GM18520 (cell line): ENCODE results near the gene TBX3.
"Not testable (repeated sequence)": the region's sequence is repeated elsewhere in the genome, so short reads cannot be mapped to it uniquely, and the experiment has no call there.

Experiments
- ATAC-seq: cut with Tn5 transposase; IDR thresholded peaks from one replicate; pipeline ENCODE4 v1.9.1; 2021; ENCODE audit not compliant: unreplicated experiment

TBX3 gene

GRCh38 chr12:114684098-114684869, at the start of gene TBX3:
Gene TBX3, minus strand, starts transcription at chr12:114684175. Its CDS starts 975 bp downstream, at chr12:114683200.
- no peak for ATAC-seq

DNA sequence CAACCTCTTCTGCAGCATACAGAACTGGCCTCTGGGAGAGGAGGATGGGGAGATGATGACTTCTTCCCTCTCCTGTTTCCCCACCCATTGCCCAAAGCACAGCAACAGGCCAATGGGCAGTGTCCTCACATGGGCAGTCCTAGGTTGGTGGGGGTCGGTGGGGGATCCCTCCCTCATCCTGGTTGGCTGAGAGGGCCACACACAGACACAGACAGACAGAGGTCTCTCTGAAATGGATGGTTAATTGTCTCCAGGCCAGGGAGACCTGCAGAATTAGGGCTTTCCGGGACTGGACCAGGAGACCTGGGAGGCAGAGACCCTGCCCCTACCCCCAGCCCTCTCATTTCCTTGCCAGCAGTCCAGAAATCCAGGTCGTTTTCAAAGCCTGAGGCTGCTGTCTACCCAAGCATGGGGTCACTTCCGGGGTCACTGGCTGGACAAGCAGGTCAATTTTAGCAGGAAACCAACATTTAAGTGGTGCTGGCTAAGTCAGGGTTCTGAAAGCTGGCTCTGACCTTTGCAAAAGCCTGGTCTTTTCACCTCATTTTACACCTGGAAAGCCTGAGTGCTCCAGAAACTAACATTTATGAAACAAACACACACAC, 48.6 kb upstream of the TBX3 start:
- no peak for ATAC-seq

DNA sequence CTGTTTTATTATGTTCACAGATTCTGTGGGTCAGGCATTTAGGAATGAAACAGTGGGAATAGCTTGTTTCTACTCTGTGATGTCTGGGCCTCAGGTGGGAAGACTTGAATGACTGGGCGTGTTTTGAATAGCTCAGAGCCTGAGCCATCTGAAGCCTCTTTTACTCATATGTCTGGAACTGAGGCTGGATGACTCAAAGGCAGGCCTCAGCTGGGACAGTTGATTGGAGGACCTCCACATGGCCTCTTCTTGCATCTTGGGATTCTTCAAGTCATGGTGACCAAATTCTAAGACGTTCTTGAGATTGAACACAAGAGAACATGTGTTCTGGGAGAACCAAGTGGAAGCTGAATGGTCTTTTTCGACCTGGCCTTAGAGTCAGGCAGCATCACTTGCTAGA, 45.8 kb upstream of the TBX3 start:
- no peak for ATAC-seq

DNA sequence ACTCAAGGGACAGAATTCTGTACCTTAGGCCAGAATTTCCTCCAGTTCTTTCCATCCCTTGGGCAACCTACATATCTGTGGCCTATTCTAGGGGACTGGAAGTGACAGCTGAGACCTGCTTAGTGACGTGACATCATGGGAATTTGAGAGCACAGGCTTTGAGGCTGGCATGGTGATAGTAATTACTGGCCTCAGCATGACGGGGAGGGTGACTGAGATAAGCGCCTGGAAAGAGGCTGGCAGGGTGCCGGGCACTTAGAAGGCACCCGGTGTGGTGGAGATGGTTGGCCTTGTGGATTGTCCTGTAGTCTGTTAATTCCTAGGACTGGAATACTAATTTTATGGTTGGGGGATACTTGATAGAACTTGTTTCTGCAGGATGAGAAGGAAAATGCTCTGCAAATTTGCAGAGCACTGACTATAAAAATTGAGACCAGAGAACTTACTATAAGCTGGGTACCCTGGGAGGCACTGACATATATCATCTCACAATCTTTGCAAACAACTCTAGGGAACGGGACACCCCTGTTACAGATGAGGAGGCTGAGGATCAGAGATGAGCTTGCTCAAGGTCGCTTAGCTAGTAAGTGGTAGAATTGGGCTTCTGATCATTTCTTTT, 42.2 kb upstream of the TBX3 start:
- no peak for ATAC-seq

DNA sequence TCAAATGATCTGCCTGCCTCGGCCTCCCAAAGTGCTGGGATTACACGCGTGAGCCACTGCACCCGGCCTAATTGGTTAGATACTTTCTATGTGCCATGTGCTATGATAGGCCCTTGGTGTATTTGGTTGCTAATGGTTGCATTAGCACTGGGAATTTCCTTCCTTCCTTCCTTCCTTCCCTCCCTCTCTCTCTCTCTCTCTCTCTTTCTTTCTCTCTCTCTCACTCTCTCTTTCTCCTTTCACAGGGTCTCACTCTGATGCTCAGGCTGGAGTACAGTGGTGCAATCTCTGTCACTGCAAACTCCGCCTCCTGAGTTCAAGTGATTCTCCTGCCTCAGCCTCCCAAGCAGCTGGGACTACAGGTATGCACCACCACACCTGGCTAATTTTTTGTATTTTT, 38.2 kb upstream of the TBX3 start:
- ATAC-seq, result not testable (repeated sequence)

DNA sequence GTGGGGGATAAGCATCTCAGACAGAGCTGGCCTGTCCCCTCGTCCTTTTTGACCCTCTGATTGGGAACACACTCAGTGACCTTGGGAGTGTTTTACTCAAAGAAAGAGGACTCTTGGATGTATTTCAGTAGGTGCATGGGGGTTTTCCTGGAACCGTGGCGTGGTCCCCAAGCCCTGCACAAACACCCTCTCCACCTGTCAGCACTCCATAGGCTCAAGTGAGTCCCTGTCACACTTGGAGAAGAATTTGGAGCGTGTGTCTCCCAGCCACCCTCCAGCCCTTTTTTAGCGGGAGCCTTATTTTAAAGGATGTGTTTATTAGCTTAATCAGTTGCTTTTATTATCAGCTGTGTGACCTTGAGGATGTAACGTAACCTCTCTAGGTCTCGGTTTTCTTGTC, 37.3 kb upstream of the TBX3 start:
- ATAC-seq, result no peak

DNA sequence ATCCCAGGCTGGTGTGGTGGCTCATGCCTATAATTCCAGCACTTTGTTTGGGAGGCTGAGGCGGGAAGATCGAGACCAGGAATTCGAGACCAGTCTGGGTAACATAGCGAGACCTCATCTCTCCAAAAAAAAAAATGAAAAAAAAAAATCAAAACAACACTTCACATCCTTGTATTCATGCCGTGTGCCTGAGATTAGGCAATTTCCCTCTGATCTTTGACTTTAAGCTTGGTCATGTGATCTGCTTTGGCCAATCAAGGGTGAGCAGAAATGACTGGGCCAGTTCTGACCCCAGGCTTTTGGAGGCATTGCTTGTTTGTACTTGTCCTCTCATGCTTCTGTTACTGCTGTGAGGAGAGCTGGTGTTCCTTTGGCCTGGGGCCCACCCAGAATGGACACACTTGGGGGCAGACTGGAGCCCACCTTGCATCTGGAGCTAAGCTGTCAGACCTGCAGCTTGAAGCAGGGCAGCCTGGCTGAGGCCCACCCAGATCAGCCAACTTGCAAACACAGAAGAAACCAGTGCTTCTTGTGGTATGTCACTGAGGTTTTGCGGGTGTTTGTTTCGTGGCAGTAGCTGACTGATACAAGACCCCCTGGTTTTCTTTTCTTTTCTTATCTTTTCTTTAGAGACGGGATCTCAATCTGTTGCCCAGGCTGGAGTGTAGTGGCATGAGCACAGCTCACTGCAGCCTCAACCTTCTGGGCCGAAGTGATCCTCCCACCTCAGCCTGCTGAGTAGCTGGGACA, 29.7 kb upstream of the TBX3 start:
- ATAC-seq, result no peak

DNA sequence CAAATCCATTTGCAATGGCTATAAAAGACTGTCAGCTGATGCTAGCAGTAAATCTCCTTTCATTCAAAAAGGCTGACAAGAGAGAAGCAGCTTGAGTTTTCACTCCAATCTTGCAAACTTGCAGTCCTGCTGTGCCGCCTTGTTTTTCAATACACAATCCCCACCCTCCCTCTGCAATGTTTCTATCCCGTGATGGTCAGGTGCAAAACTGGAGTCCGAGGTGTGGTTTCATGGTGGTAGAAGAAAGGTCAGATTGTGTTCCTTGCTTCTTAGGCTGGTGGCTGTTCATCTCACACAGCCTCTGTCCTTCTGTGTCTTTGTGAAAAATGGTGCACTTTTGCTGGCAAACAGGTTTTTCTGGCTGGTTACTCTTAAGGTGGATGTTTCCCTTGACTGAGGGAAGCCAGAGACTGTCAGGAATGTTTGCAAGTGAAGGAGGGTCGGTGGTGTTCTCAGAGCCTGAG, 27.7 kb upstream of the TBX3 start:
- no peak for ATAC-seq

- ATAC-seq, result no peak
Measured at GRCh38 chr12:114710151-114710550, 26.2 kb upstream of the TBX3 start.

- no peak for ATAC-seq
Measured at GRCh38 chr12:114709112-114709511, 25.1 kb upstream of the TBX3 start.

DNA sequence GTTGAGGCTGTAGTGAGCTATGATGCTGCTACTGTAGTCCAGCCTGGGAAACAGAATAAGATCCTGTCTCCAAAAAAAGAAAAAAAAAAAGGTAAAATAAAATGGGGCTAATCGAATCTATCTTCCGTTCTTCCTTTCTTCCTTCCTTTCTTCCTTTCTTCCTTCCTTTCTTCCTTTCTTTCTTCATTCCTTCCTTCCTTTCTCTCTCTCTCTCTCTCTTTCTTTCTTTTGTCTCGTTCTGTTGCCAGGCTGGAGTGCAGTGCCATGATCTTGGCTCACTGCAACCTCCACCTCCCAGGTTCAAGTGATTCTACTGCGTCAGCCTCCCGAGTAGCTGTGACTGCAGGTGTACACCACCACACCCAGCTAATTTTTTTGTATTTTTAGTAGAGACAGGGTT, 24.6 kb upstream of the TBX3 start:
- ATAC-seq, result not testable (repeated sequence)

GRCh38 chr12:114704096-114704495, 20.1 kb upstream of the TBX3 start:
- ATAC-seq, result no peak

DNA sequence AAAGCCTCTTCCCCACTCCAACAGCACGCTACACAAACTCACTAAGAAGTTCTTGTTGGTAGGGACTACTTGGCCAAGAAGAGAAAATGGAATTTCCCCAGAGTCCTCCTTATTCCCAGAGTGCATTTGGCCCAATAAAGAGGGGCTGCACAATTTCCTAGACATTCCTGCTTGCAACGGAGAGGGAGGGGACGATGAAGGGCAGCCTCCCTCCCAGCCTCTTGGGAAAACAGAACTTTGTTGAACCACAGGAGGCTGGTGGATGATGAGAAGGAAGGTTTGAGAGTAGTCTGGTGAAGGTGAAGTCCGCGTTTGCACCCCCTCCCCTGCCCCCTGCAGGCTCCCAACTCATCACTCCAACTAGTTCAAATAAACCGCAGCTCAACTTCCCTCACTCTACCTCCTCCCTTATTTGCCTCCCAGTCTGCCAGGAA, 19.1 kb upstream of the TBX3 start:
- ATAC-seq, result no peak

- no peak for ATAC-seq
Measured at GRCh38 chr12:114702462-114702861, 18.5 kb upstream of the TBX3 start.

GRCh38 chr12:114701553-114701952, 17.6 kb upstream of the TBX3 start:
- ATAC-seq, result no peak

DNA sequence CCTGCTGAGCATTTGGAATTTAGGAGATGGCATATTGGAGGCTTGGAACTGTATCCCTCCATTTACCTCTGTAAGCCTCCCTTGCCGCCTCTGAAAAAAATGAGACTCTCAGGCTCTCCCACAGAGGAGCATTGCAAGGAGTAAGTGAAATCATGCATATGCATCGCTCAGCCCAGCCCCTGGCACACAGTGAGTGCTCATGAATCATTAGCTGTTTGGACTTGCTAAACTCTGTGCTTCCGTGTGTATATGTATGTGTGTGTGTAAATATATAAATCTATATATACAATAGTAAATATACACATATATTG, 17.1 kb upstream of the TBX3 start:
- ATAC-seq, result no peak

DNA sequence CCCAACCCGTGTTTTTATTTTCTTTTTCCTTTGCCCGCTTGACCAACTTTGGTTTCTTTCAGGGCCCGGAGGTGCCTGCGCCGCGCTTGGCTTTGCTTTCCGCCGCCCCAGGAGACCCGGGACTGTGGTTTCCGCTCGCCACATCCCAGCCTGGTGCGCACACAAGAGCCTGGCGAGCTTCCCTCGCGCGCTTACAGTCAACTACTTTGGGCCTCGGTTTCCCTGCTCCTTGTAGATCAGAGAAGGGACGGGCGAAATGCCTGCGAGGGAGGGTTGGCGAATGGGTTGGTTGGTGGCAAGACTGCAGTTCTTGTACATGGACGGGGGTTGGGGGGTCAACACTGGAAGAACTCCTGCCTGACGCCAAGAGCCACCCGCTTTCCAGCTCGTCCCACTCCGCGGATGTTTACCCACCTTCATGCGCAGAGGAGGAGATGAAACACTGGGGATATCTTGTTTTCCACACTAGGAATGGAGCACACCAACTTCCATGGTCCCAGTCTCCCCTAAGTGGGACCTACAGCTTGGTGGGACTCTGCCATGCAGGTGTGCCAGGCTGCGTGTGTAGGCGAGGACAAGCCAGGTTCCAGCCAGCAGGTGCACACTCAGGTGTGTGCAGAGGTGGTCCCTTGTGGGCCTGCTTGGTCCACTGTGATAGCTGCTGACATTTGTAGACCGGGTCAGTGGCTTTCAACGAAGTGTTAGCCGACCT, 16.6 kb upstream of the TBX3 start:
- ATAC-seq, result no peak

DNA sequence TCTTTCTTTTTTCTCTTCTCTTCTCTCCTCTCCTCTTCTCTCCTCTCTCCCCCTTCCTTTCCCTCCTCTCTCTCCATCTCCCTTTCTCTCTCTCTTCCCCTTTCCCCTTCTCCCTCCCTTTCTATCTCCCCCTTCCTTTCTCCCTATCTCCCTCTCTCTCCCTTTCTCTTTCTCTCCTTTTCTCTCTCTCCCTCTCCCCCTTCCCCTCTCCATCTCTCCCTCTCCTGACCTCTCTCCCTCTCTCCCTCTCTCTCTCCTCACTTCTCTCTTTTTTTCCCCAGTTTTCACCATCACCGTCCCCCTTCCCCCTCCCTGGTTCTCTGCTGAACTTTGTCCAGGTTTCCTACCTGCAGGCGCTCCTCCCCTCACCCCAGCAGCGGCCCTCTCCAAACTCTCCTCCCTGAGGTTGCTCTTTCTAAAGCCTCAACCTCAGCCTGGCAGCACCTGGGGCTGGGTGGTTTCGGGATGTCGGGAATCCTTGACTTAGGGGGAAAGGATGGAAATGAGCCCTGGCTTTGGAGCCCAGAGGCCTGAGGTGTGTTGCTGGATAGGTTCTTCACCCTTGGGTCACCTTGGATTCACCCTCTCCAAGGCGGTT, 14.7 kb upstream of the TBX3 start:
- ATAC-seq, result no peak

GRCh38 chr12:114697741-114698565, 14.0 kb upstream of the TBX3 start:
- ATAC-seq, result no peak

- no peak for ATAC-seq
Measured at GRCh38 chr12:114697243-114697716, 13.3 kb upstream of the TBX3 start.
